Pancreas (tissue), 10 donors: ENCODE results near the gene UBASH3B. TPM values are rescaled to one million over a fixed set of nuclear protein-coding genes. Genes with fewer than 3 reads are reported as not detected.
"Not testable (repeated sequence)": the region's sequence is repeated elsewhere in the genome, so short reads cannot be mapped to it uniquely, and the experiment has no call there.

Experiments
- ATAC-seq, 4 donors: fragments of 200-7000 bp; cut with Tn5 transposase; one replicate each; pipeline versions ENCODE4 v1.8.0 to v1.9.1; 2020; ENCODE audit warnings: mild to moderate bottlenecking in 4 of 4, moderate library complexity in 4 of 4
- DNase-seq, 6 donors: peaks; one replicate each; pipeline ENCODE4 v3.0.0-alpha.2; 2020
- FAIRE-seq: peaks from 2 replicates; lab custom pipeline; 2012; peaks lifted over from hg19 to GRCh38; lab: Jason Lieb, UNC
- H3K27ac ChIP-seq, 4 donors: fragments of 200-600 bp; sonication (generic); 1 replicate in 3 of 4; 2 replicates in 1 of 4; pipeline versions ENCODE4 v1.5.0 to v1.8.0; 2020
- H3K27me3 ChIP-seq, 4 donors: fragments of 200-600 bp; one replicate each; pipeline ENCODE4 v1.8.0; 2021
- H3K36me3 ChIP-seq, 3 donors: fragments of 200-600 bp; sonication (generic) in 1 of 3; one replicate each; pipeline versions ENCODE4 v1.5.0 to v1.8.0; 2020 to 2021
- H3K4me1 ChIP-seq, 3 donors: fragments of 200-600 bp; one replicate each; pipeline ENCODE4 v1.8.0; 2021
- H3K4me3 ChIP-seq, 4 donors: fragments of 200-600 bp; sonication (generic) in 2 of 4; one replicate each; pipeline versions ENCODE4 v1.5.0 to v1.8.0; 2020 to 2021
- H3K9me3 ChIP-seq, 4 donors: fragments of 200-600 bp; one replicate each; pipeline ENCODE4 v1.8.0; 2021
- whole genome bisulfite sequencing, 2 donors: extraction: QIAGEN DNeasy Blood & Tissue Kit; methylation state at CpG; one replicate each; pipeline ENCODE4 v1.1.7; 2013; 5-methylcytosine and 5-hydroxymethylcytosine counted together
- intact Hi-C, 3 donors: fragments of 100-400 bp; cut with DNase I; formaldehyde crosslinking; loops; one replicate each; pipeline versions ENCODE4 v1.11.1 to v1.14.2; 2022
- polyA plus RNA-seq, 2 donors: library from polyadenylated mRNA; stranded (reverse); fragments of 200-250 nt; gene quantifications; one replicate each; pipeline ENCODE4 v1.2.3, GENCODE V29; 2013
- total RNA-seq, 6 donors: library from RNA; stranded (reverse); fragmentation: NEBNext Ultra II Directional in 4 of 6; extraction: Animal tissue kit (Norgen Biotek cat#: 25700) in 4 of 6; gene quantifications; one replicate each; pipeline versions ENCODE4 v1.2.1 to v1.2.4, GENCODE V29; 2021 to 2023
- TF ChIP-seq, protein P1 (sequence below), 4 donors: fragments of 200-600 bp; sonication (generic) in 3 of 4; IDR thresholded peaks; one replicate each; pipeline versions ENCODE4 v1.5.0 to v1.8.0; 2021; ENCODE audit warnings: antibody characterized with exemption in 4 of 4
- donor health status: healthy with polysubstance abuse.
- donor health status: DM: no; HTN: no; CAD: no; lungs with moderate emphysema.
- donor health status: DM: no; HTN: no; CAD: no.
- donor health status: control.
- donor health status: control.
- donor health status: Bipolar disorder and iron deficiency.
- donor health status: DM: yes; HTN: yes; CAD: no.
- donor health status: DM: no; HTN: no; CAD: no.
- donor health status: DM: no; HTN: no; CAD: no.
- donor health status: DM: yes; HTN: yes; CAD: no.

Gene UBASH3B
- total and polyA plus RNA-seq, 8 donors = 0.56 to 5.8 (median 1.8) TPM

DNA sequence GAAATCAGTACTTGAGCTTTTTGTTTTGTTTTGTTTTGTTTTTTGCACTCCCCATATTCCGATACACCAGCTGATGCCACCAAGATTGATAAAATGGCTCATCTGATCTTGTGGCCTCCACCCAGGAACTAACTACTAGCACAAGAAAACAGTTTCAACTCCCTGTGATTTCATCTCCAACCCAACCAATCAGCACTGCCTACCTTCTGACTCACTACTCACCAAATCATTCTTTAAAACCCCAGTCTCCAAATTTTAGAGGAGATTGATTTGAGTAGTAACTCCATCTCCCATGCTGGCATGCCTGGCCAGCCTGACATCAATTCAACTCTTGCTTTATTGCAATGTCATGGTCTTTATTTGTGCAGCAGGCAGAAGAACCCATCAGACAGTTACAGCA is 166.7 kb downstream of the UBASH3B start:
- ATAC-seq (no peak), FAIRE-seq (no peak)
- intact Hi-C loops = no loop called here

DNA sequence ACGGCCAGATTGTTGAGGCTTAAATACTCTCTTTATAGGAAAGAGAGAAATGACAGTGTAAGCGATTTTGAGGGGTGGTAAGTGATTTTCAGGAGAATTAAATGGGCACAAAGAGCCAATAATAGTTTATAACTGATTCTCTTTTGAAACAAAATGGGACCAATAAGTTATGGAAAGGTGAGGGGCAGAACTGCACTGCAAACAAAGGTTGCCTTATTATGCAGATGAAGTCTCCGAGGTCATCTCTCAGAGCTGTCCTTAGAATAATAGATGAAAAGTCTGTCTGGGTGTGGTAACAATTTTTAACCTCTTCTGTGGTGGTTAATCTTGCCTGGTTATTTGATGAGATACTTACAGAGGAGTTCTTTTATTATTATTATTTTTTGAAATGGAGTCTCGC is 168.0 kb downstream of the UBASH3B start:
- TF ChIP-seq, protein P1, sequence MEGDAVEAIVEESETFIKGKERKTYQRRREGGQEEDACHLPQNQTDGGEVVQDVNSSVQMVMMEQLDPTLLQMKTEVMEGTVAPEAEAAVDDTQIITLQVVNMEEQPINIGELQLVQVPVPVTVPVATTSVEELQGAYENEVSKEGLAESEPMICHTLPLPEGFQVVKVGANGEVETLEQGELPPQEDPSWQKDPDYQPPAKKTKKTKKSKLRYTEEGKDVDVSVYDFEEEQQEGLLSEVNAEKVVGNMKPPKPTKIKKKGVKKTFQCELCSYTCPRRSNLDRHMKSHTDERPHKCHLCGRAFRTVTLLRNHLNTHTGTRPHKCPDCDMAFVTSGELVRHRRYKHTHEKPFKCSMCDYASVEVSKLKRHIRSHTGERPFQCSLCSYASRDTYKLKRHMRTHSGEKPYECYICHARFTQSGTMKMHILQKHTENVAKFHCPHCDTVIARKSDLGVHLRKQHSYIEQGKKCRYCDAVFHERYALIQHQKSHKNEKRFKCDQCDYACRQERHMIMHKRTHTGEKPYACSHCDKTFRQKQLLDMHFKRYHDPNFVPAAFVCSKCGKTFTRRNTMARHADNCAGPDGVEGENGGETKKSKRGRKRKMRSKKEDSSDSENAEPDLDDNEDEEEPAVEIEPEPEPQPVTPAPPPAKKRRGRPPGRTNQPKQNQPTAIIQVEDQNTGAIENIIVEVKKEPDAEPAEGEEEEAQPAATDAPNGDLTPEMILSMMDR (IDR thresholded peaks at IDR 0.05) = no peak

More for the DNA sequence above, 166.7 kb downstream of the UBASH3B start:
- Histone ChIP-seq H3K9me3 (no peaks in the 10 kb centered on the region), H3K27me3 (peaks cover 0 to 6% (median 0%) of the 10 kb centered on the region in 4 donors), H3K4me3 (no peak overlapping the region), H3K36me3 (no peaks in the 10 kb centered on the region), H3K27ac (no peak overlapping the region), H3K4me1 (no peaks in the 10 kb centered on the region)
- WGBS, 2 donors = 93 to 96% methylated on average over 1 of the region's 1 CpG
- DNase-seq = no peak
- TF ChIP-seq, protein P1 (IDR thresholded peaks at IDR 0.05) = no peak

DNA sequence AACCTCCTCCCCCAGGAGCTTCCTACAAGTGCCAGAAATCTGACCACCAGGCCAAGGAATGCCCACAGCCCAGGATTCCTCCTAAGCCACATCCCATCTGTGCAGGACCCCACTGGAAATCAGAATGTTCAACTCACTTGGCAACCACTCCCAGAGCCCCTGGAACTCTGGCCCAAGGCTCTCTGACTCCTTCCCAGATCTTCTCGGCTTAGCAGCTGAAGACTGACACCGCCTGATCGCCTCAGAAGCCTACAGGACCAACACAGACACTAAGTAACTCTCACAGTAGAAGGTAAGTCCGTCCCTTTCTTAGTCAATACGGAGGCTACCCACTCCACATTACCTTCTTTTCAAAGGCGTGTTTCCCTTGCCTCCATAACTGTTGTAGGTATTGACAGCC is 173.8 kb downstream of the UBASH3B start:
- H3K9me3 ChIP-seq, DNase-seq, H3K36me3 ChIP-seq, H3K4me3 ChIP-seq, intact Hi-C loops, H3K4me1 ChIP-seq, FAIRE-seq, H3K27ac ChIP-seq, ATAC-seq, H3K27me3 ChIP-seq: not testable (repeated sequence)
- 77 to 79% methylated on average over 6 of the region's 6 CpGs for WGBS, 2 donors

More for the DNA sequence above, 168.0 kb downstream of the UBASH3B start:
- no peaks in the 10 kb centered on the region for H3K4me1 ChIP-seq
- no peak overlapping the region for H3K4me3 ChIP-seq
- FAIRE-seq = no peak
- H3K9me3 ChIP-seq = no peaks in the 10 kb centered on the region
- intact Hi-C loops = no loop called here
- ATAC-seq = no peak
- WGBS, 2 donors = 74 to 79% methylated on average over 4 of the region's 4 CpGs
- no peak overlapping the region for H3K27ac ChIP-seq
- no peak for DNase-seq
- peaks cover 0 to 6% (median 0%) of the 10 kb centered on the region in 4 donors for H3K27me3 ChIP-seq
- H3K36me3 ChIP-seq = no peaks in the 10 kb centered on the region

DNA sequence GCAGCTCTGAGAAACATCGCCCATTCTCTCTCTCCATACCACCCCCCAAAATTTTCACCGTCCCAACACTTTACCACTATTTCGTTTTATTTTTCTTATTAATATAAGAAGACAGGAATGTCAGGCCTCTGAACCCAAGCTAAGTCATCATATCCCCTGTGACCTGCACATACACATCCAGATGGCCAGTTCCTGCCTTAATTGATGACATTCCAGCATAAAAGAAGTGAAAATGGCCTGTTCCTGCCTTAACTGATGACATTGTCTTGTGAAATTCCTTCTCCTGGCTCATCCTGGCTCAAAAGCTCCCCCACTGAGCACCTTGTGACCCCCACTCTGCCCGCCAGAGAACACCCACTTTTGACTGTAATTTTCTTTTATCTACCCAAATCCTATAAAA is 176.8 kb downstream of the UBASH3B start:
- H3K4me1 ChIP-seq, FAIRE-seq, ATAC-seq, H3K27ac ChIP-seq, intact Hi-C loops, H3K9me3 ChIP-seq, DNase-seq, H3K36me3 ChIP-seq, H3K27me3 ChIP-seq, H3K4me3 ChIP-seq: not testable (repeated sequence)
- 71 to 73% methylated on average over 4 of the region's 4 CpGs for WGBS, 2 donors

DNA sequence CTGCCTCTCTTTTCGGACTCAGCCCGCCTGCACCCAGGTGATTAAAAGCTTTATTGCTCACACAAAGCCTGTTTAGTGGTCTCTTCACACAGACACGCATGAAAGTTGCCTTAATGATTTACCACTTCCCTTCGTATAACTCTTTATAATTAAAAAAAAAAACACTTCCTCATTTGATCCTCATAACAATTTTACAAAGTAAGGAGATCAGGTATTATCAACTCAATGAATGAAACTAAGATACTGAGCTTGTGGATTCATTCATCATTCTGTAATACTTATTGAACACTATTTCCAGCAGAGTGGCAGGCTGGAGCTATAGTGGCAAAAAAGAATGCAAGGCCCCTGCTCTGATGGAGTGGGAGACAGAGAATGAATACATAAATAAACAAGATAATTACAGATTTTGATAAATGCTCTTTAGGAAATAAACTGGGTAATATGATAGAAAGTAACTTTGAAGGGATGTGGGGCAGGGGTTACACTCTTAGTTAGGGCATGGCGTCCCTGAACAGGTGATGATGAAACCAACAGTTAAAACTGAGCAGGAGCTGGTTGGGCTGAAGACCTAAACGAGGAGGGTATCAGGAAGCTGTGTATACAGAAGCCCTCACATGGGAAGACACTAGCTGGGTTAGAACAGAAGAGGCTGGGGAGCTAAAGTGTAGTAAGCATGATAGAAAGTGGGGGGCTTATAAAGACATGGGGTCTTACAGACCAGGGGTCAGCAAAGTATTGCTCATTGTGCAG is 177.4 kb downstream of the UBASH3B start:
- no peaks in the 10 kb centered on the region for H3K4me1 ChIP-seq
- ATAC-seq = no peak
- WGBS, 2 donors = 58 to 61% methylated on average over 6 of the region's 6 CpGs
- no peak for DNase-seq
- TF ChIP-seq, protein P1 (IDR thresholded peaks at IDR 0.05) = no peak
- no peak overlapping the region for H3K27ac ChIP-seq
- no peaks in the 10 kb centered on the region for H3K27me3 ChIP-seq
- intact Hi-C loops = no loop called here
- H3K36me3 ChIP-seq = no peaks in the 10 kb centered on the region
- no peaks in the 10 kb centered on the region for H3K9me3 ChIP-seq
- no peak for FAIRE-seq
- no peak overlapping the region for H3K4me3 ChIP-seq

DNA sequence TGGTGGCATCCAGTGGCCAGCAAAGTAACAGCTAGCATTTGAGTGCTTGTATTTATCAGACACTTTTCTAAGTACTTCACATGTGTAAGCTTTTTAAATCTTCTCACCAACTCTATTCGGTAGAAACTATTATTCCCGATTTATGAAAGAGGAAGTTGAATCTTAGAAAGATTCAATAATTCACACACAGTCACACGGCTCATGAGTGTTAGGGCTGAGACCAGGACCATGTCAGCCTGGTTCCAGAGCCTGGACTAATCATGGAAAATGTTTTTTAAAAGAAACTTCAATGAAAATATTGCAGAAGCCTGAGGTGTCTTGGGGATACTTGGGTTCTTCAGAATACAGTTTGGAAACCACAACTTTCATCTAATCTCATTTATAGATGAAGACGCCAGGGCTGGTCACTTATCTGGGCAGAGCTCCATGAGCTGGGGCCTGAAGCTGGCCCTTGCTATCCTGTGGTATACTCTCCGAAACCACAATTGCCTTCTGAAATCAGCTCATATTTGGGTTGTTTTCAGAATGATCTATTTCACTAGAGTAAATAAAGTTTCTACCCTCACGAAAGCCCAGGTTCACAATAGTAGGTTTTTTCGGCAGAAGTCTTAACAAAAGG is 178.4 kb downstream of the UBASH3B start:
- no peak overlapping the region for H3K4me3 ChIP-seq
- DNase-seq = no peak
- ATAC-seq = no peak
- intact Hi-C loops = no loop called here
- no peak overlapping the region for H3K27ac ChIP-seq
- 69 to 78% methylated on average over 7 of the region's 7 CpGs for WGBS, 2 donors
- H3K36me3 ChIP-seq = no peaks in the 10 kb centered on the region
- H3K9me3 ChIP-seq = no peaks in the 10 kb centered on the region
- no peaks in the 10 kb centered on the region for H3K4me1 ChIP-seq
- H3K27me3 ChIP-seq = peaks cover 0 to 4% (median 0%) of the 10 kb centered on the region in 4 donors
- TF ChIP-seq, protein P1 (IDR thresholded peaks at IDR 0.05) = no peak
- no peak for FAIRE-seq
